CMK (cell line): ENCODE data around the gene SMYD3.
"Not testable (repeated sequence)": the region's sequence is repeated elsewhere in the genome, so short reads cannot be mapped to it uniquely, and the experiment has no call there.

Experiments used
- DNase-seq: peaks from one replicate; pipeline ENCODE4 v3.0.0-alpha.2; 2010; ENCODE audit warnings: low read depth

SMYD3 gene

GRCh38 chr1:245952383-245953026 is 554.6 kb downstream of the SMYD3 start:
- DNase-seq = no peak

GRCh38 chr1:245948786-245949185 is 558.3 kb downstream of the SMYD3 start:
- no peak for DNase-seq

DNA sequence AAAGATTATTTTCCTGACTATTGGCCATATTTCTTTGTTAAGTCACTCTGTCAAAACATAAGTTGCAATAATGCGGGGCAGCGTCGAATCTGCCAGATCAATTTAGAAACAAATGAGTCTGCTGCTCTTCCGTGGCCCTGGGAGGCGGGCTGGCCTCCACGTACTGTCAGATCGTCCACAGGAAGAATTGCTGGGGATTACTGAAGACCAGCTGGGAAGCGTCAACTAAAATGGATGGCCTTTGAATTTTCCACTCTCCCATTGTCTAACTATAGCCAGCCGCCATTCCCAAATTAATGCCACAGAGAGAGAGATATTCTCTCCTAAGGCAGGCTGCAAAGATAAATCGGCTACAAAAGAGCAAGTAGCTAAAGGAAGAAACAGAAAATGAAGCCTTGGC is 560.2 kb downstream of the SMYD3 start:
- no peak for DNase-seq

DNA sequence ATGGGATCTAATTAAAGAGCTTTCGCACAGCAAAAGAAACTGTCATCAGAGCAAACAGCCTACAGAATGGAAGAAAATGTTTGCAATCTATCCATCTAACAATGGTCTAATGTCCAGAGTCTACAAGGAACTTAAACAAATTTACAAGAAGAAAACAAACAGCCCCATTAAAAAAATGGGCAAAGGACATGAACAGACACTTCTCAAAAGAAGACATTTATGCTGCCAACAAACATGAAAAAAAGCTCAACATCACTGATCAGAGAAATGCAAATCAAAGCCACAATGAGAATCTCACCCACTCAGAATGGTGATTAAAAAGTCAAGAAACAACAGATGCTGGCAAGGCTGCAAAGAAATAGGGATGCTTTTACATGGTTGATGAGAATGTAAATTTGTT is 561.9 kb downstream of the SMYD3 start:
- DNase-seq = not testable (repeated sequence)

DNA sequence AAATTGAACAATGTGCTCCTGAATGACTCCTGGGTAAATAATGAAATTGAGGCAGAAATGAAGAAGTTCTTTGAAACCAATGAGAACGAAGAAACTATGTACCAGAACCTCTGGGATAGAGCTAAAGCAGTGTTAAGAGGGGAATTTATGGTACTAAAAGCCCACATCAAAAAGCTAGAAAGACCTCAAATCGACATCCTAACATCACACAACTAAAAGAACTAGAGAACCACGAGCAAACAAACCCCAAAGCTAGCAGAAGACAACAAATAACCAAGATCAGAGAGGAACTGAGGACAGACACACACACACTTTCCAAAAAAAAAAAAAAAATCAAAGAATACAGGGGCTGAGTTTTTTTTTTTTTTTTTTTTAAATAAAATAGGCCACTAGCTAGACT is 564.2 kb downstream of the SMYD3 start:
- DNase-seq = no peak

- DNase-seq = not testable (repeated sequence)
These were observed 565.3 kb downstream of the SMYD3 start for GRCh38 chr1:245941771-245942170.

DNA sequence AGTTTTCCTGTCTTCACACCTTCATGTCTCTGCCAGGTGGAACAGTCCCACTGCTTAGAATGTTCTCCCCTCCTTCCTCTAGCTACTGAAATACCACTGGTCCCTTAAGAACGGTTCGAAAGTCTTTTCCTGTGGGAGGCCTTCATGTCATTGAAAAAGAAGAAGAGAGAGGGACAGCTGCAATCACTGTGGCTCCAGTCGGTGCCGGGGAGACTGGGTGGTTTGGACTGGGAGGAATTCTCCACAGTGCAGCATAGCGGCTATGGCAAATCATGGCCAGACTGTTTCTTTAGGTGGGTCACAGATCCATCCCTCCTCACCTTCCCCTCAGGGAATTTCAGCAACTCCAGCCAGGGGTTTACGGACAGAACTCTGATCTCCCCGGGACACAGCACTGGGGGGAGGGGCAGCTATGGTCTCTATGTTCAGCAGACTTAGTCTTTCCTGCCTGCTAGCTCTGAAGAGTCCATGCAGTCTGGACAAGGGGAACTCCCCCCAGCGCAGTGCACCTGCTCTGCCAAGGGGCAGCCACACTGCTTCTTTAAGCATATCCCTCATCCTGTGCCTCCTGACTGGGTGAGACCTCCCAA is 567.2 kb downstream of the SMYD3 start:
- DNase-seq = no peak

DNA sequence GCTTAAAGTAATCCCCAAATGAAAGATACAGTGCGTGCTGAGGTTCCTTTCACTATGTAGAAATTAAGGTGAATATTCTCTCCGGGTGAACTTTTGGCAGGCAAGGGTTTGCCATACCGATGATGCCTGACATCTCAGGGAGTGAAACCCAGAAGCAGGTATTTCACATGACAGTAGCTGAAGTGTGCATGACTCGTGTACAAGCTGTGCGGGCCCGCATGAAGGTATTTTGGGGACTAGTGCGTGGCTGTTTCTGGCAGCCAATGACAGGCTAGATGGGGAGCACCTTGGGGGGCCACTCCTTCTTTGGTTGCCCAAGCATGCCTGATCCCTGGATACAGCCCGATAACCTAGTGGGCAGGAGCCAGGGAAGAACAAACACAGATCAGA is 569.0 kb downstream of the SMYD3 start:
- DNase-seq = no peak

- no peak for DNase-seq
These were observed 569.6 kb downstream of the SMYD3 start for GRCh38 chr1:245937316-245938045.

DNA sequence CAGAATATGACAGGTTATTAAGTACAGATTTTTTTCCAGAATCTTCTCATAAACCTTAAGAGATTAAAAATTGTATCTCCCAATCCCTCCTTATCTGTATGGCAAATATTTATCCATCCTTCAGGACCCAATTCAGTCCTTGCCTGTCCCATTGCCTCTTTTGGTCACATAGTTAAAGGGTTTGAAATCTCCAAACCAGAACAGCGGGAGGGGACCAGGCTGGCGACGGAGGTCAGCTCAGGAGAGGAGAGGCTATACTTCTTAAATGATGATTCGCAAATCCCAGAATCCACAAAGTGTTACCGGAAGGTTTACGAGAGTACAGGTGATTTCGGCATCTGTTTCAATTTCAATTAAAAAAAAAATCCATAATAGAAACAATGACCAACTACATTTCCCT is 572.7 kb downstream of the SMYD3 start:
- DNase-seq = no peak

DNA sequence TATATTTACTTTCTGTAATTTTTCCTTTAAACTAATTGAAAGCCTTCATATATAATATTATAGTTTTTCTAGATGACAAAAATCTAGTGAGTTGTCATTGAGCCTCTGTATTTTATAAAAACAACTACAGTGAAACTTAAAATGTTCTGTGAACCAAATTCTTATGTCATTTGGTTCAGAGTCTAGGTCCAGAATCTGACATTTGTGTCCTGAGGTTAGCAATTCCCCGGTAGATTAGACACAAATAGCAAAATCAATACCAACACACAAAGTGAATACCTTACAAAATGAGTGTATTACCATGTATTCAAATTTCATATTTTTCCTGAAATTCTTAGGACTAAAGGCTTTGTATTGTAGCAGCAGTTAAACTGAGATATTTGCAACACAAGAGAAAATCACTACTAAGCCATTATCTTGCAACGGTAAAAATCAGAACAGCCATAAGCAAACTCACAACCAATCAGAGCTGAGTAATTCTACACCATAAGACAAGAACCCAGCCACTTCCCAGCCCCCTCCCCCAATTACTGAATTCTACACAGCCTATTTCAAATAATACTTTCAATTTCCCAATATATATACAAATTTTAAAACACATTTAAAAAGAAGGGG is 573.5 kb downstream of the SMYD3 start:
- DNase-seq = no peak

DNA sequence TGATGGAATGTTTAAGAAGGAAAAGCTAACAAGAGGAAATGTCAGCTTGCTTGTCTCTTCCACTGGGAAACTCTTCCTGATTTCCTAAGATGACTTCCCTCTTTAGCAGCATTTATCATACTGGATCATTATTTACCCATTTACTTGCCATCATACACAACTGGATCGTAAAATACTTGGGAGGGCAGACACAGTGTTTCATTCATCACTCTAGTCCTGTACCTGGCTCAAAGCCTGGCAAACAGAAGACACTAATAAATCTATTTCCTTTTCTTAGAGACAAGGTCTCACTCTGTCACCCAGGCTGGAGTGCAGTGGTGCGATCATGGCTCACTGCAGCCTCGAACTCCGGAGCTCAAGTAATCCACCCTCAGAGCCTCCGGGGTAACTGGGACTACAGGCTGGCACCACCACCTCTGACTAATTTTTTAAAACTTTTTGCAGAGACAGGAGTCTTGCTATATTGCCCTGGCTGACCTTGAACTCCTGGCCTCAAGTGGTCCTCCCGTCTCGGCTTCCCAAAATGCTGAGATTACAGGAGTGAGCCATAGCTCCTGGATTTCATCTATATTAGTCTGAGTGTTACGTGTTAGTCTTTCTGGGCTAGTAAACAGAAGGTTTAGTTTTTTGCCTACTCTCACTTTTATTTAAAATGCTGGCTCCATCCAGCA is 574.6 kb downstream of the SMYD3 start:
- no peak for DNase-seq

GRCh38 chr1:245931450-245931849 is 575.6 kb downstream of the SMYD3 start:
- DNase-seq = no peak

GRCh38 chr1:245929224-245929623 is 577.9 kb downstream of the SMYD3 start:
- no peak for DNase-seq

DNA sequence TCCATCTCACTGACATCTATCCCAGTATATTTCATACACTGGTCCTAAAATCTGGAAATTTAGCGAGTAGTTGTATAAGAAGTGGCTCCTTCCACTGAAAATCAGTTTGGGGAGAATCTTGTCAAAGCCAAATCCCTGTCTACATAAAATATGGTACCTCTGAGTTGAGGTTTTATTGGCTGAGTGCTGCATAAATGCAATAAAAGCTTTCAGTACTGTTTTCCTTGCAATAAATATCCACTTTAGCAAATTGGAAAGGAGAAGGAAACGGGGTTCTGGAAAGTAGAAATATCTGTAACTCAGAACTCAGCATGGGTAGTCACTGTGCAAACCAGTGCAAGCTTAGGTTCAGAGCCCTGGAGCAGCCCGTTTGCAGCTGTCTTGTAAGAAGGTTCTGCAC is 580.2 kb downstream of the SMYD3 start:
- DNase-seq = no peak

GRCh38 chr1:245923215-245923614 is 583.9 kb downstream of the SMYD3 start:
- DNase-seq = no peak

DNA sequence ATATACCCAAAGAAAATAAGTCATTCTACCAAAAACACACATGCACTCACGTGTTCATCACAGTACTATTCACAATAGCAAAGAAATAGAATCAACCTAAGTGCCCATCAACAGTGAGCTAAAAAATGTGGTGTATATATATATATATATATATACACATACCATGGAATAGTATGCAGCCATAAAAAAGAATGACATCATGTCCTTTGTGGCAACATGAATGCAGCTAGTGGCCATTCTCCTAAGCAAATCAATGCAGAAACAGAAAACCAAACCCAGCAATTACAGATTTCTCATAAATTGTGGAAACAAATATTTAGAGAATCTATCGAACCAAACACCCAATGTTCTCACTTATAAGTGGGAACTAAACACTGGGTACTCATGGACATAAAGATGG is 585.7 kb downstream of the SMYD3 start:
- DNase-seq = no peak

DNA sequence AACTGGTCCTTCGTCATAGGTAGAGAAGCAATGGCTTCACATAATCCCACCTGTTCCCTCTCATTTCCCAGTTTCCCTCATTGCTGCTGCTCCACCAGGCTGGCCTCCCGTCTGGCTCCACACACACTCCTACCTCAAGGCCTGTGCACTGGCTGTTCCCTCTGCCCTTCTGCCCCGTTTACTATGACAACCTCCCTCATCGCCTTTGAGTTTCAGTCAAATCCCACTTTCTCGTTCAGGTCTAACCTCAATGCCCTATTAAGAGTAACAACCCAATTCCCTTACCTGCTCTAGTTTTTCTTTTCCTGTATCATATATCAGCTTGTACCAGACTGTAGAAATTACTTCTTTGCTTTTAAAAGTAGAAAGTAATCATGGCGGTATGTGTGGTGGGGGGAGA is 589.7 kb downstream of the SMYD3 start:
- no peak for DNase-seq

DNA sequence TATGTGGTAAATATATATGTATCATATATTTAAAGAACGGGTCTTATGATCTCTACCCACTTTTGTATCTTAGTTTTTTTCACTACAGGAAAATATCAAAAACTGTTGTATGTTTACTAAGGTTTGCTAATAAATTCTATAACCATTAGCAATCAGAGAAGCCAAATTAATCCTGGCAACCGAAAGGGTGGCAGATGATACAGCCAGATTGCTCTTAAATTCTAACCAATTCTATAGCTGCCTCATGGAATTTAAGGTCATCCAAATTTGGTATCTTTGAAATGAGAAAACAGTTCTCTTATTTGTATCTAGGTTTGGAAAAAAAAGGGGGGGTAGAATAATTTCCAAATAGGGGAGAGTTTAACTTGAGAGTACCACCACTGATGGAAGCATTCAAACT is 591.2 kb downstream of the SMYD3 start:
- DNase-seq = no peak

- no peak for DNase-seq
These were observed 591.7 kb downstream of the SMYD3 start for GRCh38 chr1:245915406-245915805.

- DNase-seq = no peak
These were observed 598.5 kb downstream of the SMYD3 start for GRCh38 chr1:245908543-245908942.

DNA sequence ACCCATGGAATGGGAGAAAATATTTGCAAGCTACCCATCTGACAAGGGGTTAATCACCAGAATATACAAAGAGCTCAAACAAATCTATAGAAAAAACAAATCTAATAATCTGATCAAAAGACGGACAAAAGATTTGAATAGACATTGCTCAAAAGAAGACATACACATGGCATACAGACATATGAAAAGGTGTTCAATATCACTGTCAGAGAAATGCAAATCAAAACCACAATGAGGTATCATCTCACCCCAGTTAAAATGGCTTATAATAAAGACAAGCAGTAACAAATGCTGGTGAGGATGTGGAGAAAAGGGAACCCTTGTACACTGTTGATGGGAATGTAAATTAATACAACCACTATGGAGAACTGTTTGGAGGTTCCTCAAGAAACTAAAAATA is 600.9 kb downstream of the SMYD3 start:
- no peak for DNase-seq

DNA sequence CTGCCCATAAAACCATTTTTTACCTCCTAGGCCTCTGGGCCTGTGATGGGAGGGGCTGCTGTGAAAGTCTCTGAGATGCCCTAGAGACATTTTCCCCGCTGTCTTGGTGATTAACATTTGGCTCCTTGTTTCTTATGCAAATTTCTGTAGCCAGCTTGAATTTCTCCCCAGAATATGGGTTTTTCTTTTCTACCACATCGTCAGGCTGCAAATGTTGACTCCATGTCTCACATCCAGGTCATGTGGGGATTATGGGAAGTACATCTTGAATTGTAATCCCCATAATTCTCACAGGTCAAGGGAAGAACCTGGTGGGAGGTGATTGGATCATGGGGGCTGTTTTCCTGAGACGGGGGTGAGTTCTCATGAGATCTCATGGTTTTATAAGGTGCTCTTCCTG is 603.2 kb downstream of the SMYD3 start:
- no peak for DNase-seq
